NCI-H345 (cell line): ENCODE results near the gene LYVE1.

Experiments used
- DNase-seq: peaks from one replicate; lab custom pipeline; 2025; lab: John Stamatoyannopoulos, UW

LYVE1 gene

GRCh38 chr11:10592331-10592730, 23.9 kb upstream of the LYVE1 start:
- DNase-seq = no peak

DNA sequence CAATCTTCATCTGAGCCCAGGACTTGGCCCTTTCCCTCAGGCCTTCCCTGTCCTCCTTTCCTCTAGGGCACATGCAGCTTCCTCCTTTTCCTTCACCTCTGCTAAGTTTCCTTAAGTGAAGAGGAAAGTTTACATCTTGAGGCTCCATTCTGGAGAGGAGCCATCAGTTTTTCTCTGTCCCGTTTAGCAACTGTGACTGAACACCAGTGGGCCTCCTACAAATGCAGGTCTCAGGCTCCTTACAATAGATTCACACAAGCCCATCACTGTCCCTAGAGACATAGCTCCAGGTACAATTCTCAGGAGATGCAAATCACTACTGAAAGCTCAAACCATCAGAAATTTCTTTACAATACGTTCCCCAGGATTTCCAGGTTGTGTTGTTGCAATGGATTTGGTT, 23.3 kb upstream of the LYVE1 start:
- no peak for DNase-seq

- DNase-seq = no peak
Observed at GRCh38 chr11:10590218-10590915, 21.9 kb upstream of the LYVE1 start.

- DNase-seq = no peak
Observed at GRCh38 chr11:10588904-10589303, 20.4 kb upstream of the LYVE1 start.

GRCh38 chr11:10587995-10588394, 19.5 kb upstream of the LYVE1 start:
- DNase-seq = no peak

- DNase-seq = no peak
Observed at GRCh38 chr11:10587388-10587787, 18.9 kb upstream of the LYVE1 start.

GRCh38 chr11:10584071-10584501, 15.6 kb upstream of the LYVE1 start:
- no peak for DNase-seq

- no peak for DNase-seq
Observed at GRCh38 chr11:10581481-10582019, 13.1 kb upstream of the LYVE1 start.

GRCh38 chr11:10580623-10581022, 12.2 kb upstream of the LYVE1 start:
- no peak for DNase-seq

DNA sequence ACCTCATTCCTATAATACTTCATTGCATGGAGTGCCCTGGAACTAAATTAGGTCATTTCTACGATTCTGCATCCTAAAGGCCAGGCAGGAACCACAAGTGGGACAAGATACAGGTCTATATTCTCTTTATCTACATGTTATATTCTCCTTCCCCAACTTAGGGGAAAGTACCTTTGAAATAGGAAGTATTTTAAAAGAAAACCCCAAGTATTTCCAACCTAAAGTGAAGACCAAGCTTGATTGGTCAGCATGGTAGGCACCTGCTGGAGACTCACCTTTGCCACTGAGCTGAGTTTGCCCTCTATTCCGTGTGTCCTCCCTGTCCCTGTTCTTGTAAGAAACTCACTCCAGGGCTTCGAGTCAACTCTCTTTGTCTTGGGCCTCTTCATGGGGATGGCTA, 11.2 kb upstream of the LYVE1 start:
- no peak for DNase-seq

GRCh38 chr11:10576035-10576398, 7.6 kb upstream of the LYVE1 start:
- DNase-seq = no peak

- DNase-seq = no peak
Observed at GRCh38 chr11:10575346-10576034, 7.0 kb upstream of the LYVE1 start.

DNA sequence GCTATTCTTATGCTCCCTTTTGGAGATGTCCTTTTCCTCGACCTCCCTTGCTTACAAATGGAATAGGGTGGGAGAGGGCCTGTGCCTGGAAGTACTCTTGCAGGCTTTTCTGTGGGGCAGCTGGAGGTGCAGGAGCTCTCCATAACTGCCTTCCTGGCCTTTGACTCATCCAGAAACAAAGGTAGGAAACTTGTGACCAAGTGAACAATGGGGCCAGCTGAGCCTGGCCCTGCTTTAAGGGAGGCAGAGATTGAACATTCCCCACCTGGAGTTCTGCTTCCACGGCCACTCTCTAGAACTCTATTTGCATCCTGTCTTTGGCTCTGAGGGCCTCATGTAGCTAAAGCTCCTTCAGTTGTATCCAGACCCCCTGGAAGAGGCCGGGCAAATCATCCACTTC, 5.1 kb upstream of the LYVE1 start:
- DNase-seq = no peak

- DNase-seq = no peak
Observed at GRCh38 chr11:10573028-10573427, 4.6 kb upstream of the LYVE1 start.

- DNase-seq = no peak
Observed at GRCh38 chr11:10572533-10572932, 4.1 kb upstream of the LYVE1 start.

DNA sequence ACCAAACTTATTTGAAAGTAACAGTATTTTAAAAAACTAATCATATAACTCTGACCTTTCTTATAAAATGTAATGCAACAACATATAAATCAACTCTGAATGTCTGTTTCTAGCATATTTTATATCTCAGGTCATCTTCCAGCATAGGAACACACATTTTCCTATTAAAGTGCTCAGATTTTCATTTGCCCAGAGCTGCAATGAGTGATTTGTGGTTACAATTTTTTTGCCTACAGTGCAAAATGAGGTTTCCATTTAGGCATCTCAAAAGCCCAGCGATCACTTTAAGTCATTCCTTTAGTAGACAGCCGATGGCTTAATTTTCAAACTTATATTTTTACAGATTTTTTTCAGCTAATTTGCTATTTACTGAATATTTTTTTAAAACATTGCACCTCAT, 1.0 kb downstream of the LYVE1 start:
- no peak for DNase-seq

- DNase-seq = no peak
Observed at GRCh38 chr11:10566257-10566957, 2.1 kb downstream of the LYVE1 start.

DNA sequence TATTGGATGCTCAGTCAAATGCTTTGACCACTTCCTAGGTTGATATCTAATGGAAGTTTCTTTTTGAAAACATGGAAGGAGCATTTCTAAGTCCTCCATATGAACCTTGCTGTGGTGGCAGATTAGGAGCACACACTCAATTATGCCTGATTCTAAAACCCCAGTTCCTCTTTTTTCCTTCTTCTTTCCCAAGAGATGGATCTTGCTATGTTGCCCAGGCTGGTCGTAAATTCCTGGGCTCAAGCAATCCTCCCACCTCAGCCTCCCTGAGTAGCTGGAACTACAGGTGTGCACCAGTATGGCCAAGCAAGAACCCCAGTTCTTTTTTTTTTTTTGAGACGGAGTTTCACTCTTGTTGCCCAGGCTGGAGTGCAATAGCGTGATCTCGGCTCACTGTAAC, 3.0 kb downstream of the LYVE1 start:
- no peak for DNase-seq

DNA sequence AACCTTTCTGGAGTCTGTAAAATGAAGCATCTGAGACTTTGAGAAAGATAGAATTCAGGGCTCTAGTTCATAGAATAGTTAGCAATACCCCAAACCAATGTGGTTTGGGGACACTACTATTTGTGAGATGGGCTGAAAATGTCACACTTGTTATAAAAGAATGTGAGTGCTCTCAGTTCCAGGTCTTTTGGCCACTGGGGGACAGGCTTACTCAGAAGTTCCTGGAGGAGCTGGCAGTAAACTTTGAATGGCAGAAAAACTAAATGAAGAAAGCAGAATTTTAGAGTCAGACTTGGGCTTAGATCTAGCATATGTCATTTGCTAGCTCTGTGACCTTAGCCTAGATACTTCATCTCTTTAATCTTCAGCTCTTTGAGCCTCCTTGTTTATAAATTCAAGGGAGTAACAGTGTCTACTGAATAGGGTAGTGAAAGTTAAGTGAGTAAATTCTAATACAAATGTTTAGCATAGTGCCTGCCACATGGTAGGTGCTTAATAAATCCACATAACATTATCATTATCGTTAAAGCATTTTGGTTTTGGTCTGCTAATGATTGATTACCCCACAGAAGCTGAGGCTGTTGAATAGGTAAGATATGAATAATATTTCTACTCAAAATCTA, 3.7 kb downstream of the LYVE1 start:
- no peak for DNase-seq

- DNase-seq = no peak
Observed at GRCh38 chr11:10564030-10564429, 4.4 kb downstream of the LYVE1 start.

- no peak for DNase-seq
Observed at GRCh38 chr11:10561947-10562346, 6.5 kb downstream of the LYVE1 start.

- no peak for DNase-seq
Observed at GRCh38 chr11:10561043-10561818, 7.2 kb downstream of the LYVE1 start.
